HG03469 (cell line): ENCODE measurements around the gene AP1S3.

ENCODE experiments used
- ATAC-seq: cut with Tn5 transposase; IDR thresholded peaks from one replicate; pipeline ENCODE4 v1.9.1; 2021; ENCODE audit warnings: mild to moderate bottlenecking, moderate library complexity, moderate number of reproducible peaks; ENCODE audit not compliant: unreplicated experiment

AP1S3 gene

DNA sequence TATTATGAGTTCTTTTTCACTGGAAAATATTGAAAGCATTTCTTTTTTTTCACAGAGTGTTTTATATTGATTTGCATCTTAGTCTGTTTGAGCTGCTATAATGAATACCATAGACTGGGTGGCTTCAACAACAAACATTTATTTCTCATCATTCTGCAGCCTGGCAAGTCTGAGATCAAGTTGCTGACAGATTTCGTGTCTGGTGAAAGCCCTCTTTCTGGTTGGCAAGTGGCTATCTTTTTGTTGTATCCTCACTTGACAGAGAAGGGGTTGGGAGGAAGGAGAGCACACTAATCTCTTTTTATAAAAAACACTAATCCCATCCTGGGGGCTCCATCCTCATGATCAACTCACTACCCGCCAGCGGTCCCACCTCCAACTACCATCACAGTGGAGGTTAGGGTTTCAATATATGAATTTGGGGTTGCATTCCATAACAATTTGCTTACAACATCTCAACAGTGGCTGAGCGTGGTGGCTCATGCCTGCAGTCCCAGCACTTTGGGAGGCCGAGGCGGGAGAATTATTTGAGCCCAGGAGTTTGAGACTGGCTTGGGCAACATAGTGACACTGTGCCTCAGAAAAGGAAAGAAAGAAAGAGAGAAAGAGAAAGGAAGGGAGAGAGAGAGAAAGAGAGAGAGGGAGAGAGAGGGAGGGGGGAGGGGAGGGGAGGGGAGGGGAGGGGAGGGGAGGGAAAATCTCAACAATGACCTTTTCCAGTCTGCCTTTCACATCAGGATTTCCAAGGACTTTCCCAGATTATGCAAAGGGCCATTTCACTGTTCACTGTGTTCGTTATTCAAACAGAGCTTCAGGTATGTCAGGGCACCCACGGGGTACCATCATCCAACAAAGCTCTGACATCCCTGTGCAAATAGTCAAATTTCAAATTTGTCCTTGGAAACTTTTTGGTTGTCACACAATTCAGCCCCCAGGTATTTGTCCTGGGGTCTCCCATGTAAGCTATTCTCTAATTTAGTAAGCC, 111.1 kb downstream of the AP1S3 start:
- ATAC-seq = no peak

DNA sequence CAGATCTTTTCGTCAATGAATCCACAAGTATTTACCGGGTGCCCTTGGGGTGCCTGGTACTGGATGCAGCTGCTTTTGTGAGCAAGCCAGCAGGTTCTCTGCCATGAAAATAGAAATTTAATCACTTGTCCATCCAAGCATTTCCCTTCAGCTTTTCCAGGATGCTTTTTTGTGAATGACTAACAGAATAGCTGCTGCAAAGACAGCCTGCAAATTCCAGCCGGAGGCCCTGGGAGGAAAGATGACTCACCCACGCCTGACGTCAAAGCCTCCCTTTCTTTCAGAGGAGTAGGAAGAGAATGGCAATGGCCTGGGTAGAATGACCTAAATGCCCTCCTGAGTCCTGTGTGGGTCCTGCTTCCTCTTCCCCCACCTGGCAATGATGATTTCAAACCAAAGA, 111.9 kb downstream of the AP1S3 start:
- no peak for ATAC-seq

DNA sequence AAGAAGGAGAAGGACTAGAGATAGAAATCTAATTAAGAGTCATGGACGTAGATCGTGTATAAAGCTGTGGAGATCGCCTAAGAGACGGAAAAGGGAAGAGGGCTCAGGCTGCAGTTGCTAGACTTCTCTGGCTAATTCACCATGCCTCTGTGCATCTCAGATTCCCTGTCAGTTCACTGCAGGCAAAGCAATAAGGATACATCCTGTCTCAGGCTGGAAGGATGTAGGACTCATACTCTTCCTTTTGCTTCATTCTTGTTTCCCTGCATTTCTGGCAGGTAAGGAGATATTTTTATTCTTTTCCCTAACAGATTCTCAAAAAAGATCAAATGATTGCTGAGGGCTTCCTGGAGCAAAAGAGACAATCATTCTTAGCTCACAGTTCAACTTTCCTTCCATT, 112.5 kb downstream of the AP1S3 start:
- ATAC-seq = no peak

DNA sequence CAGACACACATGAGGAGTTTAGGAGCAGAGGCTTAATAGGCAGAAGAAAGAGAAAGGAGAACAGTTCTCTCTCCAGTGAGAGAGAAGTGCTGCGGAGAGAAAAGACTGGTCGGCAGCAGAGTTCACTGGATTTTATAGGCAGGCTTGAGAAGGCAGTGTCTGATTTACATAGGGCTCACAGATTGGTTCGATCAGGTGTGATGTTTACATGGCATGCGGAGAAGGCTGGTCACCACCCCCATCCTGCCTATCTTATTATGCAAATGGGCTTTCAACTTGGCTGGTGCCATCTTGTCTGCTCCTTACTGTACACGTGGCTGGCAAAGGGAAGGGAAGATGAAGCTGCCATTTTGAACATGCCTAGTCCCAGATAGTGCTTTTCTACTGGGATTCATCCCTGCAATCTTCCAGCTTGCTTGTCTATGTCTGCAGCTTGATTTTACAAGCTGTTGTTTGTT, 113.4 kb downstream of the AP1S3 start:
- ATAC-seq = no peak

DNA sequence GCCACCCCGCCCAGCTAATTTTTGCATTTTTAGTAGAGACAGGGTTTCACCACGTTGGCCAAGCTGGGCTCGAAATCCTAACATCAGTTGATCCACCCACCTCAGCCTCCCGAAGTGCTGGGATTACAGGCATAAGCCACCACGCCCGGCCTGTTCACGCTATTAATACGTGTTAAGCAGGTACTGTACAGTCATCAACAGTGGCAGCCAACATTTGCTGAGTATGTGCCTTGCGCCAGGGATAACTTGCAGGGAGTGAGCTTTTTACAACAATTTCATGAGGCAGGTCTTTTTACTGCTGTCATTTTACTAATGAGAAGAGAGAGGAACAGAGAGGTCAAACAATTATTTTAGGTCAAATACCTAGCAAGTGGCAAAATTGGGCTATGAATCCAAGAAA, 115.2 kb downstream of the AP1S3 start:
- no peak for ATAC-seq

DNA sequence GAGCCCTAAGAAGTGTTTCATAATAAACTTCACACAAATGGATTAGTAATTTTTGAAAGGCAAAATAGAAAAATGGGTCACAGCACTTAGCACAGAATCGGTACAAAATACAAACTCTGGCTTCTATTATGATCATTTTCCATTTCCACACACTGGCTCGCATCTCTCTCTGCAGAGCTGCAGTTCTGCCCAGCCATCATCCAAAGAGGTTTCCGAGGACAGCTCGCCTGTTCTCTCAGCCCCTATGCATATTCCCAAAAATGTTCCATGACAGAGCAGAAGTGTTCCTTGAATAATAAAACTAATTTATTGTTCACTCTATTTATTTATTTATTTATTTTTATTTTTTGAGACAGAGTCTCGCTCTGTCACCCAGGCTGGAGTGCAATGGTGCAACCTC, 115.6 kb downstream of the AP1S3 start:
- no peak for ATAC-seq

DNA sequence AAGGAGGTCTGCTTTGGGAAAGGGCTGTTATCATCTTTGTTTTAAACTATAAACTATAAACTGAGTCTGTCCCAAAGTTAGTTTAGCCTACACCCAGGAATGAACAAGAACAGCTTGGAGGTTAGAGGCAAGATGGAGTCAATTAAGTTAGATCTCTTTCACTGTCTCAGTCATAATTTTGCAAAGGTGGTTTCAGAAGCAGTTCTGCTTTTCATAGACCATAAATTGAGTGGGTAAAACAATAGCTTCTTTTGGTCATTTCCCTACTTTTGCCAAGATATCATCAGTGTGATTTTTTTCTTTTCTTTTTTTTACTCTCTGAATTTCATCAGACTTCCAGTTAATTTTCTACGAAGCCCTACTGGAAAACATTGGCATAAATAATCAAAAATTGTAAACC, 117.0 kb downstream of the AP1S3 start:
- peak; percentile 60 for ATAC-seq

DNA sequence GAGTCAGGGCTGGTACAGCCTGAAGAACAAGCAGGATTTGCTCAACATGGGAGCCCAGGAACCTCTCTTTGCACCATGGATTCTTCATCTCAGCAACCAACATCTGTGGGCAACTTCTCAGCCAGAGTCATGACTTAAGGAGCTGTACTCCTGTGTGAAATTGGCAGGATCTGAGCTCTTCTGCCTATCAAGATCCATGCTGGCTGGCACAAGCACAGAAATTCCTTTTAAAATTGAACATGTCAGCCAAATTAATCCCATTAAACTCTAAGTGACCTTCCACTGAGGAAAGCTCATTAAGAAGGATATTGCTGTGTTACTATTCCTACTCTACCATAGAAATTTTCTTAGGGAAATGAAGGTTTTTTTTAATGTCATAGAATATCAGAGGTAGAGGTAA, 124.7 kb downstream of the AP1S3 start:
- ATAC-seq = no peak

DNA sequence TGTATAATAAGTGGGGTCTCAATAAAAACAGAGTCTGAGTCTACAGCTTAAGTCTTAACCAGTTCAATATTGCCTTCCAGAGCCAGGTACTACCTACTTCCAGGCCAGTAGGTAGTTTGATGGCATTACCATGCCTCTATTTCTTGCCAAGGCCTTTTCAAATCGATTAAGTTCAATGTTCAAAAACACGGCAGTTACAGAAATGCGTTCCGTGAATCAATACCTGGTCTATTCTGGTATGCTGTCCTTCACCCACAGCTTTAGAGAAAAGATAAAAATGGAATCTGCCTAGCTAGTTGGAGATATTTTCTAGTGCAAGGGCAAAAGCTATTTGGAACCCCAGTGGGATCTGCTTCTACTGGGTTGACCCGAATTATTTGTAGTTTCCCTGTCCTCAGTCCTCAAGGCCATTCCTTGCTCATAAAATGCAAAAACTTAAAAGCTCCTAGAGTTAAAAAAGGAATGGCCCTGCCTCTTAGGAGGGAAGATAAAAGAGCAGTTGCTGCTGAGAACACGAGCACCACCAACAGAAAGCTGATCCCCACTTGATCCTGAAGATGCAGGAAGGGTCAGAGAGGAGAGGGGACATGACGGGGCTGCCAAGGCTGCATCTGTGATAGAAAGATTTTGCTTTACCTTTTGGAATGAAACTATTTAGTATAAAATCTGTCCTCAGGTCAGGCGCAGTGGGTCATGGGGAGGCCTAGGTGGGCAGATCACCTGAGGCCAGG, 125.6 kb downstream of the AP1S3 start:
- no peak for ATAC-seq
